GM15510 (cell line): ENCODE measurements around the gene GRIN1.

ENCODE experiments used
- POLR2A ChIP-seq: IDR thresholded peaks from 3 replicates; pipeline ENCODE4 v1.6.1; 2011; ENCODE audit warnings: borderline replicate concordance; ENCODE audit not compliant: insufficient read length; ENCODE audit errors: extremely low read depth

The GRIN1 gene

DNA sequence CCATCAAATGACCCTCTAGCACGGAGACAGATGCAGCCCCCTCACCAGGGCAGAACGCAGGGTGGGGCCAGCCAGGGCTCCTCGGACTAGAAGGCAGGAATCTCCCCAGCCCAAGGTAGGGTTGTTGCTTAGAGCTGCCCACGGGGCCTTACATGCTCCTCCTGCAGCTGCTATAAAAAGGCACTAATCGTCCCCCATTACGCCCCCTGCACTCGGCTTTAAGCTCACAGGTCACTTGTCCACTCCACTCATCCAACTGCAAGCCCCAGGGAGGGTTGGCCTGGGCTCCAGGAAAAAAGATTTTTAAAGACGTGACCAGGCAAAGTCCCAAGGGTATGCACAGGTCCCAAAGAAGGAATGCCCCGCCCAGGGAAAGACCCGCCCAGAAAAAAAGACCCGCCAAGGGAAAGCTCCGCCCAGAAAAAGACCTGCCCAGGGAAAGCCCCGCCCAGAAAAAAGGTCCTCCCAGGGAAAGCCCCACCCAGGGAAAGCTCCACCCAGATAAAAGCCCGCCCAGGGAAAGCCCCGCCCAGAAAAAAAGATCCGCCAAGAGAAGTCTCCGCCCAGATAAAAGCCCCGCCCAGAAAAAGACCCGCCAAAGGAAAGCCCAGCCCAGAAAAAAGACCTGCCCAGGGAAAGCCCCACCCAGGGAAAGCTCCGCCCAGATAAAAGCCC, 11.1 kb downstream of the GRIN1 start:
- no peak for TF ChIP-seq POLR2A

DNA sequence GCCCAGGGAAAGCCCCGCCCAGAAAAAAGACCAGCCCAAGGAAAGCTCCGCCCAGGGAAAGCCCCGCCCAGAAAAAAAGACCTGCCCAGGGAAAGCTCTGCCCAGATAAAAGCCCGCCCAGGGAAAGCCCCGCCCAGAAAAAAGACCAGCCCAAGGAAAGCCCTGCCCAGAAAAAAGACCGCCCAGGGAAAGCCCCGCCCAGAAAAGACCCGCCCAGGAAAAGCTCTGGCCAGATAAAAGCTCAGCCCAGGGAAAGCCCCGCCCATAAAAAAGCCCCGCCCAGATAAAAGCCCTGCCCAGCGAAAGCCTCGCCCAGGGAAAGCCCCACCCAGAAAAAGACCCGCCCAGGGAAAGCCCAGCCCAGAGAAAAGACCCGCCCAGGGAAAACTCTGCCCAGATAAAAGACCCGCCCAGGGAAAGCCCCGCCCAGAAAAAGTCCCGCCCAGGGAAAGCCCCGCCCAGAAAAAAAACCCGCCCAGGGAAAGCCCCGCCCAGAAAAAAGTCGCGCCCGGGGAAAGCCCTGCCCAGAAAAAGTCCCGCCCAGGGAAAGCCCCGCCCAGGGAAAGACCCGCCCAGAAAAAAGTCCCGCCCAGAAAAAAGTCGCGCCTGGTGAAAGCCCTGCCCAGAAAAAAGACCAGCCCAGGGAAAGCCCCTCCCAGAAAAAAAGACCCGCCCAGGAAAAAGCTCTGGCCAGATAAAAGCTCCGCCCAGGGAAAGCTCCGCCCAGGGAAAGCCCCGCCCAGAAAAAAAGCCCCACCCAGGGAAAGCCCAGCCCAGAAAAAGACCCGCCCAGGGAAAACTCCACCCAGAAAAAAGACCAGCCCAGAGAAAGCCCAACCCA, 11.9 kb downstream of the GRIN1 start:
- no peak for TF ChIP-seq POLR2A

DNA sequence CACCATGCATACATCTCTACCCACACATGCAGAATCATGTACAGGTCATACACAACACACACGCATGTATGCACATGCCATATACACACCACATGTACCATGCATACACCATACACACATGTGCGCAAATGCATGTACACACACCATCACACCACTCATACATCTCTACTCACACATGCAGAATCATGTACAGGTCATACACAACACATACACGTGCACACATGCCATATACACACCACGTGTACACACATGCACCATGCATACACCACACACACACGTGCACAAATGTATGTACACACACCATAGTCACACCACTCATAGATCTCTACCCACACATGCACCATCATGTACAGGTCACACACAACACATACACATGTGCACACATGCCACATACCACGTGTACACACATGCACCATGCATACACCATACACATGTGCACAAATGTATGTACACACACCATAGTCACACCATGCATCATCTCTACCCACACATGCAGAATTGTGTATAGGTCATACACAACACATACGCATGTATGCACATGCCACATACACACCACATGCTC, 14.0 kb downstream of the GRIN1 start:
- TF ChIP-seq POLR2A: no peak

DNA sequence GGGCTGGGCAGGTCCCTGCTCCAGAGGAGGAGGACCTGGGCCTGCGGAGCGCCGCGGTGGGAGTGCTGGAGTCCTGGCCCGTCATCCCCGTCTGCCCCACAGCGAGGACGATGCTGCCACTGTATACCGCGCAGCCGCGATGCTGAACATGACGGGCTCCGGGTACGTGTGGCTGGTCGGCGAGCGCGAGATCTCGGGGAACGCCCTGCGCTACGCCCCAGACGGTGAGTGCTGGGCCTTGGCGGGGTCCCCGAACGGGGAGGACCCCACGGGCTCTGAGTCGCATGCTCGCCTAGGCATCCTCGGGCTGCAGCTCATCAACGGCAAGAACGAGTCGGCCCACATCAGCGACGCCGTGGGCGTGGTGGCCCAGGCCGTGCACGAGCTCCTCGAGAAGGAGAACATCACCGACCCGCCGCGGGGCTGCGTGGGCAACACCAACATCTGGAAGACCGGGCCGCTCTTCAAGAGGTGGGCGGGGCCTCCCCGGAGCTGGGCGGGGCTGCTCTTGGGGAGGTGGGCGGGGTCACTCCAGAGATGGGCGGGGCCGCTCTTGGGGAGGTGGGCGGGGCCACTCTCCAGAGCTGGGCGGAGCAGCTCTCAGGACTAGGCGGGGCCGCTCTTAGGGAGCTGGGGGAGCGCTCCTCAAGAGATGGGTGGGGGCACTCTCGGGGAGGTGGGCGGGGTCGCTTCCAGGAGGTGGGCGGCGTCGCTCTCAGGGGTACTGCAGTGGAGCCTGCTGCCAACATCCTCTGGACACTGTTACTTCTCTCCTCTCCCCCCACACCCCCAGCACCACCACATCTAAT, 17.8 kb downstream of the GRIN1 start:
- TF ChIP-seq POLR2A: no peak

DNA sequence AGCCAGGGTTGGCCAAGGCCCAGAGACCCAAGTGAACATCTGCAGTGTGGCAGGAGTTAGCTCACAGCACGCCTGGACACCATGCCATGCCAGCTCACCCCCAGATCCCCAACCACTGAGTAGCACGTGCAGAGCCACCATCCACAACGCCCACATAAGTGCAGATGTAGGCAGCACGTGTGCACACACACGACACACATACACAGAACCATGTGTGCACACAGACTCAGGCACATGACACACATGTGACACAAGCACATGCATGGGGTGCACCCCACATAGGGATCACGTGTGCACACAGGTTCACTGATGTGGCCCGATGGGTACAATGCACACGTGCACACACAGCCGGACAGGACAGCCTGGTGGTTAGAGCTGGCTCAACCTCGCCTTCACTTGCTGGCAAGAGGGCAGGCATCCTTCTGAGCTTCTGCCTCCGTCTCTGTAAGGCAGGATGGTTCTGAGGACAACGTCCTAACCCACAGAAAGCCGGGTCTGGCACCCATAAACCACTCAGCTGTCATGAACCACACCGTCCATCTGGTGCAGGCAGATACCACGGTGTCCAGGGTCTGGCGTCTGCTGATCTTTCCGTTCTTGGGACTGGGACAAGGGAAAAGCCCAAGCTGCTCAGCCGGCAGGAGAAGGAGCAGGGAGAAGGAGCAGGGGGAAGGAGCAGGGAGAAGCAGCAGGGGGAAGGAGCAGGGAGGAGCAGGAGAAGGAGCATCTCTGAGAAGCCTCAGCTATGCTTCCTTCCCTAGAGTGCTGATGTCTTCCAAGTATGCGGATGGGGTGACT, 18.9 kb downstream of the GRIN1 start:
- no peak for TF ChIP-seq POLR2A

DNA sequence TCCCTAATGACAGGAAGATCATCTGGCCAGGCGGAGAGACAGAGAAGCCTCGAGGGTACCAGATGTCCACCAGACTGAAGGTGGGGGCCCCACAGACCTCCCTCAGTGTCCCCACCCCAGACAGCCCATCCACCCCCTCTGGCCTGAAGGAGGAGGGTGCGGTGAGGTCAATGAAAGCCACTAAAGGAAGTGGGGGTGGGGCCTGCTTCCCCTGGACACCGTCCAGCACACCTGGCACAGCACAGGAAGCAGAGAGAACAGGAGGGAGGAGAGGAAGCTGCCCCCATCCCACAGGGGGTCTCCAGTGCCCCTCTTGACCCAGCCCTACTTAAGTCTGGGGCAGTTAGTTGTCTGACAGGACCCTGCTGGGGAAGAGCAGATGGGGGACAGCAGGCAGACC, 19.7 kb downstream of the GRIN1 start:
- TF ChIP-seq POLR2A: no peak

DNA sequence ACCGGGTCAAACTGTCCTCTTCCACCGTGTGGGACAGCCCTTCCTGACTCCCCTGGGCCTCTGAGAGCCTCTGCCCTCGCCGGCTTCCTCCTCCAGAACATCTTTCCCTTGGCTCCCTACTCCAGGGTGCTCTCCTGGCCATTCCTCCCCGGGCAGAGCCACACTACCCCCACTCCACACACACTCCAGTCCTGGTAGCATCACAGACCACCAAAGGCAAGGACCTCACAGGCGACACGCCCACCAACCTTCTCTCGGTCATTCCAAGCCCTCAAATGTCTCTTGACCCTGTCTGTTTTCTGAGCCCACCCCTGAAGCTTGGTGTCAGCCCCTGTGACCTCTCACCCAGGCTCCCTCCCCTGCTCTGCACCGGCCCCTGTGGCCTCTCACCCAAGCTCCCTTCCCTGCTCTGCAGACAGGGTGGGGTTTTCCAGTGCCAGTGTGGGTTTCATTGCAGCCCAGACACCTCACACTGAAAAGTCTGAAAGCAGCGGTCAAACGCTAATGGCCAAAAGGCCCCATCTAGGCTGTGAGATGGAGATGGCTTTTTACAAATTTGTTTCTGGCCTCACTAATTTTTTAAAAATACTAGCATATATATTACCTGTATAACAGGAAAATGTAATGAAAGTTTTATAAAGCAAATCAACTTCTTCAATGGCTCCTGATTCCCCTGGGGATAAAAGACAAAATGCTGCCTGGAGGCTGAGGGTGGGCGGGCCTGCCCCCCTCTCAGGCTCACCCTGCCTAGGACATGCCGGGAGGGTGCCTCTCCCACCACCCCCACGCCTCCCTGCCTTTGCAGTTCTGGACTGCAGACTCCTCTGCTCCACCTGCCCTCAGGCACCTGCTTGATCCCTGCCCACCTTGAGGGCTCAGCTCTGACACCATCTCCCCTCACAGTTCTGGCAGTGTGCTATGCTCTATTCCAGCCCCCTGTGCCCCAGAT, 20.4 kb downstream of the GRIN1 start:
- no peak for TF ChIP-seq POLR2A

DNA sequence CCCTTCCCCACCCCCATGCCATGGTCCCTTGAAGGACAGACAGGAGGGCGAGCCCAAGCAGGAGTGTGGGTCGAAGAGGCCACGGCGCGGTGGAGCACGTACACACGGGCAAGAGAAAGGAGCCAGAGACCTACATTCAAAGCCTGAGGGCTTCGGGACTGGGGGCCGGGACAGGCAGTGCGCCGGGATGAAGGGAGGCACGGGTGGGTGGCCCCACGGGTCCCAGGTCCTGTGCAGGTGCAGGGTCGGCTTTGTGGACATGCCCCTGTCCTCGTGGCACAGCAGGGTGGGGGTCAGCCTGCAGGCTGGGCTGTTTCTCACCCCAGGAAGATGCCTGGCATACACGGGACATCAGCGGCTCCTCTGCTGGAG, 21.1 kb downstream of the GRIN1 start:
- no peak for TF ChIP-seq POLR2A

DNA sequence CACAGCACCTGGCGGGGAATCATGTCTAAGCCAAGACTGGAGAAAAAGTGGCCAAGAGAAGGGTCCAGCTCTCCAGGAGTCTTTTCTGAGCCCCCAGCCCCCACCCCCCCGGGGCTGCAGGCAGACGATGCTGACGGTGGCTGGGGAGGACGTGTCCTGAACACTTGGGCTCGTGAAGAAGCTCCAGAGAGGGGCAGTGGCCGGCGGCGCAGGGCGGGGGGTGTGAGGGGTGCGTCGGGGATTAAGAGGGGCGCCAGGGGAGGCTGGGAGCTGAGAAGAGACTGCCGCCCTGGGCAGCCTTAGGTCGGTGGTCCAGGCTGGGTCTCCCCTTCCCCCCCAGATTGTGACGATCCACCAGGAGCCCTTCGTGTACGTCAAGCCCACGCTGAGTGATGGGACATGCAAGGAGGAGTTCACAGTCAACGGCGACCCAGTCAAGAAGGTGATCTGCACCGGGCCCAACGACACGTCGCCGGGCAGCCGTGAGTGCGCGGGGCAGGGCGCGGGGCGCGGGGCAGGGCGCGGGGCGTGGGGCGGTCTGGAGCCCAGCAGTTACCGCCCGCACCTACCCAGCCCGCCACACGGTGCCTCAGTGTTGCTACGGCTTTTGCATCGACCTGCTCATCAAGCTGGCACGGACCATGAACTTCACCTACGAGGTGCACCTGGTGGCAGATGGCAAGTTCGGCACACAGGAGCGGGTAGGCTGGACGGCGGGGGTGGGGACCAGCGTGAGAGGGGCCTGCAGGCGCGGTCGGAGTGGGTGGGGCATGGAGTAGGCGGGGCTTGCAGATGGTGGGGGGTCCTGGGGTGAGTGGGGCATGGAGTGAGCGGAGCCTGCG, 22.0 kb downstream of the GRIN1 start:
- TF ChIP-seq POLR2A: no peak

DNA sequence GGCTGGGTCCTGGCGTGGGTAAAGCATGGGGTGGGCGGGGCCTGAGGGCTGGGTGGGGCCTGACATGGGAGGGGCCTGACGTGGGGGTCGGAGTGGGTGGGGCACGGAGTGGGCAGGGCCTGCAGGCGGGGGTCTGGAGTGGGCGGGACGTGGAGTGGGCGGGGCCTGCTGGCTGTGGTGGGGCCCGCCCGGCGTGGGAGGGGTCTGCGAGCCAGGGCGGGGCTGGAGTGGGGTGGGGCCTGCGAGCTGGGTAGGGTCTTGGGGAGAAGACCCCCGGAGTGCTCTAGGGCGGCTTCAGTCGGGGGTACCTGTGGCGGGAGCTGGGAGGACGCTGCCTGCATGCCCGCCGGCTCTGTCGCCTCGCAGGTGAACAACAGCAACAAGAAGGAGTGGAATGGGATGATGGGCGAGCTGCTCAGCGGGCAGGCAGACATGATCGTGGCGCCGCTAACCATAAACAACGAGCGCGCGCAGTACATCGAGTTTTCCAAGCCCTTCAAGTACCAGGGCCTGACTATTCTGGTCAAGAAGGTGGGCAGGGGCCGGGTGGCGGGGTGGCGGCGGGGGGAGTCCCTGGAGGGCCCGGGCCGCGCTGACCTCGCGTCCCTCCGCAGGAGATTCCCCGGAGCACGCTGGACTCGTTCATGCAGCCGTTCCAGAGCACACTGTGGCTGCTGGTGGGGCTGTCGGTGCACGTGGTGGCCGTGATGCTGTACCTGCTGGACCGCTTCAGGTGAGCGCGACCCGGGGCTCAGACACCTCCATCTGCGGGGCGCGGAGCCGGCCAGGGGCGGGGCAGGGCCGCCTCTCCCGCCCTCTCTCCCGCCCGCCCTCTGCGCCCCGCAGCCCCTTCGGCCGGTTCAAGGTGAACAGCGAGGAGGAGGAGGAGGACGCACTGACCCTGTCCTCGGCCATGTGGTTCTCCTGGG, 22.9 kb downstream of the GRIN1 start:
- TF ChIP-seq POLR2A: no peak
